AG09309 (cell line): ENCODE data around the gene LANCL2.
A peak's percentile ranks its signal among the peaks of the same experiment; 100 is the strongest.

Source experiments
- DNase-seq: peaks from one replicate; pipeline ENCODE4 v3.0.0-alpha.2; 2010; ENCODE audit warnings: low read depth
- H3K4me3 ChIP-seq: 2 replicates; pipeline ENCODE4 v1.5.1; 2011; ENCODE audit warnings: mild to moderate bottlenecking, low read depth, low read length, moderate library complexity; ENCODE audit not compliant: control insufficient read depth
- TF ChIP-seq, protein P1 (sequence below): IDR thresholded peaks from 2 replicates; pipeline ENCODE4 v1.5.1; 2011; ENCODE audit warnings: mild to moderate bottlenecking, low read depth, low read length, inconsistent platforms; ENCODE audit not compliant: insufficient read depth, control insufficient read depth; ENCODE audit errors: missing control alignments

The LANCL2 gene

DNA sequence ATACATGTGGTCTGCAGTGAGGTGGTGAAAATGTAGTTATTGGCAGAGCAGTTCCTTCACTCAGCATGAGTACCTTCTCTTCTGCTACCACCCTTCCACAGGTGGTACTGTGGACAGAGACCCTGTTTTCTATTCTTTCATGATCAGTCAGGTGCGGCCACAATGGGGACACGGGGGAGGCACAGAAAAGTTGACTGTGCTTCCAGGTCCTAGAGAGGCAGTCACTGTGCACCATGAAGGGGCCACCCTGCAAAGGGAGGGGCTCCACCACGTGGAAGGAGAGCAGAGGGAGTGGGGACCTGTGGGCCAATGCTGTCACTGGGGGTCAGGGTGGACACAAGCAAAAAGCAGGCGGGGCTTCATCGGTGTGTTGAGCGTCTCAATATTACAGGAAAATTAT, 3.6 kb upstream of the LANCL2 start:
- DNase-seq = no peak
- H3K4me3 ChIP-seq = no peak overlapping the region
- TF ChIP-seq, protein P1, sequence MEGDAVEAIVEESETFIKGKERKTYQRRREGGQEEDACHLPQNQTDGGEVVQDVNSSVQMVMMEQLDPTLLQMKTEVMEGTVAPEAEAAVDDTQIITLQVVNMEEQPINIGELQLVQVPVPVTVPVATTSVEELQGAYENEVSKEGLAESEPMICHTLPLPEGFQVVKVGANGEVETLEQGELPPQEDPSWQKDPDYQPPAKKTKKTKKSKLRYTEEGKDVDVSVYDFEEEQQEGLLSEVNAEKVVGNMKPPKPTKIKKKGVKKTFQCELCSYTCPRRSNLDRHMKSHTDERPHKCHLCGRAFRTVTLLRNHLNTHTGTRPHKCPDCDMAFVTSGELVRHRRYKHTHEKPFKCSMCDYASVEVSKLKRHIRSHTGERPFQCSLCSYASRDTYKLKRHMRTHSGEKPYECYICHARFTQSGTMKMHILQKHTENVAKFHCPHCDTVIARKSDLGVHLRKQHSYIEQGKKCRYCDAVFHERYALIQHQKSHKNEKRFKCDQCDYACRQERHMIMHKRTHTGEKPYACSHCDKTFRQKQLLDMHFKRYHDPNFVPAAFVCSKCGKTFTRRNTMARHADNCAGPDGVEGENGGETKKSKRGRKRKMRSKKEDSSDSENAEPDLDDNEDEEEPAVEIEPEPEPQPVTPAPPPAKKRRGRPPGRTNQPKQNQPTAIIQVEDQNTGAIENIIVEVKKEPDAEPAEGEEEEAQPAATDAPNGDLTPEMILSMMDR = no peak

DNA sequence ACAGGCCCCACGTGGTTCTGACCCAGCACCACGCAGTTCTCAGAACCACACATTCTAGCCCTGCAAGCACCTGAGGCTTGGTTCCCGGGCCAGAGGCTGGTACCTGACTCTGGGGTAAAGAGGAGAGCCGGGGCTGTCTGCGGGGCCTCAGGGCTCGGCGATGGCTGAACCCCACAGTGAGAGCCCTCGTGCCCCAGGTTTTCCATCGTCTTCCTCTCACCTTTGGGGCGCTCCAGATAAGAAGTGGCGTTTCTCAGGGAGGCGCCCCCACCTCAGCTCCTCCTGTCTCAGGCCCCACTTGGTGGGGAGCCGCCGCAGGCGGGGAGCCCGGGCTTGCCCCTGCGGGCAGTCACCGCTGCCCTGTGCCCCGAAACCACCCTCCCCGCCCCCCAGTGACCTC, 2.2 kb upstream of the LANCL2 start:
- TF ChIP-seq, protein P1 = no peak
- H3K4me3 ChIP-seq = no peak overlapping the region
- no peak for DNase-seq

DNA sequence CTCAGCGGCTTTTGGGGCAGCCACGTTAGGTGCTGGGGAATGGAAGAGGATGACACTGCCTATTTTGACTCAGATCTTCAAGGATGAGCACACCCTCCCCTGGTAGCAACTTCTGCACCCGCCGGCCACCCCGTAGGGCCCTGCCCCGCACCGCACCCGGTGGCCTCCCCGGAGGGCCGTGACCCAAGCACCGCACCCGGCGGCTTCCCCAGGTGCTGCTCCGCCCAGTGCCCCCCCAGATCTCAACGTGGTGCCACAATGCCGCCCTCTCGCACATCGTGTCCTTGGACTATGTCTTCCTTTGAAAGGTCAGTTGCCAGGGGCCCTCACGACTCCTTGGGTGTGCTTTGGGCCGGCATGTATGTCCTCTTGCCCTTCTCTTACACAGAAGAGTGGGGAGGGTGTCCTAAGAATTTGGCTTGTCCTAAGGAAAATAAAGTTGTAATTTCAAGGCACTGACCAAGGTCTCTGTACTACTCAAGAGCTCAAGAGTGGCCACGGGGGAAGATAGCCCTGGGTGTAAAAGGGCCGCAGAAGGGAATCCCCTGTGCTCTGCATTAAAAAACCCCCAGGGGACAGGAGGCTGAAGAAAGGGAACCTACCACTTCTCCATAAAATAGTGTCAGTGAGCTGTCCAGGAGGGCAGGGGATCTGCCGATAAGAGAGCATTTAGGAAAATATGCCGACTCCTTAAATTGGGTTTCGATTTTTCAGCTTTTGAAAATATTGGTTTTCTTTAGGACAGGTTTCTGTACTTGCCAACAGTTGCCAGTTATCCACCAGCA, 1.6 kb upstream of the LANCL2 start:
- TF ChIP-seq, protein P1 = no peak
- no peak for DNase-seq
- no peak overlapping the region for H3K4me3 ChIP-seq

DNA sequence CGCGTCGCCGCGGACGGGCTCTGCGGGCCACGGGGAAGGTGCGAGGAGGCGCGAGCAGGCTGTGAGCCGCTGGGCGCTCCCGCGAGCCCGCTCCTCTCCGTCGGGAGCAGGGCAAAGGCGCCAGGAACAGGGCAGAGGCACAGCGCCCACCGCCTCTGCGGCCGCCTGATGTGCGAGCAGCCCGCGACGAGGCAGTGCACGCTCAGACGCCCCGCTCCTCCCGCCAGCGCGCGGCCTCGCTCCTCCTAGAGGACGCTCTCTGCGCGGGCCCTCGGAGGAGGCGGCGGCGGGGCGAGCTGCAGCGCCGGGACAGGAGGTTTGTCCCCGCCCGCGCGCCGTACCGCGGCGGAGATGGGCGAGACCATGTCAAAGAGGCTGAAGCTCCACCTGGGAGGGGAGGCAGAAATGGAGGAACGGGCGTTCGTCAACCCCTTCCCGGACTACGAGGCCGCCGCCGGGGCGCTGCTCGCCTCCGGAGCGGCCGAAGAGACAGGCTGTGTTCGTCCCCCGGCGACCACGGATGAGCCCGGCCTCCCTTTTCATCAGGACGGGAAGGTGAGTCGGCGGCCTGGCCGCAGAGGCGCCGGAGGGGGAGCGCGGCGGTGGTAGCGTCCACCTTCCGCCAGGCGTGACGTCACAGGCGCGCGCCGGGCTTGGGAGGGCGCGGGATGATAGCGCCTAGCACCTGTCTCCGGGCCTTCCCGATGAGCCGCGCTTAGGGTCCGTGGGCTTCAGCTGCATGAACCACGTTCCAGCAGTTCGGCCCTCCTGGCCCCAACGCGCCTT, 731 bp downstream of the LANCL2 start:
- H3K4me3 ChIP-seq = peak overlapping the region; percentile 82
- TF ChIP-seq, protein P1 = peak; percentile 26
- DNase-seq = peak; percentile 90

DNA sequence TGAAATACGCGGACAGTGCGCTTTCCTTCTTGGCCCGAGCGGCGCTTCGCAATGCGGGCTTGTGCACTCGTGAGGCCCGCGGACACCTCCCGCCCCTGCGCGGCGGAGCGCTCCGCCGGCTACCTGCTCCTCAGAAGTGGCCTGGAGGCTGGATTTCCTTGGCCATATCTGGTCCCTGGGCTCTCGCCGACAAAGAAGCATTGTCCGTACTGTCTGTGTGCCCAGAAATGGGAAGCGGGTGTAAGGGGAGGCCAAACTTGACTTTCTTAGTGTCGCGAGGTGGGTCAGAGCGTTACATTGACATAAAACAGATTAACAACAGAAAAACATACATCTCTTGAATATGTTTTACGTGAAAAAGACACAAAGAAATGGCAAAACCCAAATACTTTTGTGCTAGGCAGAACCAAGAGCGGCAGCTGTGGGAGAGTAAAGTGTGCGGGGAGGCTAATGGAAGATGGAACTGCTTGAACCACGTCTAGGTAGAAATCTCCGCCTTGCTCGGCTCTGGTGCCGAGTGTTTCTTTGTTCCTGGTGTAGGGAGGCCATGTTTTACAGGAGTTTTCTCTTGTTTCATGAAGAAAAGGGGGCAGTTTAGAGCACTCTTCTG, 1.4 kb downstream of the LANCL2 start:
- no peak for DNase-seq
- TF ChIP-seq, protein P1 = no peak
- H3K4me3 ChIP-seq = peak overlapping the region; percentile 82

DNA sequence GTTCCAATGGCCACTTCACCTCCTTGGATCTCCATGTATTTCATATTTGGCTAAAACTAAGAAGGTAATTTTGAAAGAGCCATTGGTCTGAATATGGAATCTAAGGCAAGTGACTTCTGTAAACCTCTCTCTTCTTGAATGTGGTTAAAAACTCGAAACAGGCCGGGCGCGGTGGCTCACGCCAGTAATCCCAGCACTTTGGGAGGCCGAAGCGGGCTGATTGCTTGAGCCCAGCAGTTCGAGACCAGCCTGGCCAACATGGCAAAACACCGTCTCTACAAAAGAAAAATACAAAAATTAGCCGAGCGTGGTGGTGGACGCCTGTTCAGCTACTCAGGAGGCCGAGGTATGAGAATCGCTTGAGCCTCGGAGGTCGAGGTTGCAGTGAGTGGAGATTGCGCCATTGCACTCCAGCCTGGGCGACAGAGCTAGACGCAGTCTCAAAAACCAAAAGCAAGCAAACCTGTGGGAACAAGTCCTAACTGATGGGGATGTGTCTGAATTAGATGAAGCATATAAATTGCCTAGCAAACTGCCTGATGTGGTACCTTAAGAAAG, 2.2 kb downstream of the LANCL2 start:
- no peak for DNase-seq
- TF ChIP-seq, protein P1 = no peak
- H3K4me3 ChIP-seq = peak overlapping the region; percentile 82; the same call in 1 of the 2 replicates
